Activated CD8-positive, alpha-beta memory T cell treated with anti-CD3 and anti-CD28 coated beads for 48 hours (primary cell): ENCODE data around the gene SNCAIP.
"Not testable (repeated sequence)": the region's sequence is repeated elsewhere in the genome, so short reads cannot be mapped to it uniquely, and the experiment has no call there.

ENCODE experiments used
- DNase-seq, 3 experiments: peaks; one replicate each; pipeline ENCODE4 v3.0.0-alpha.2; 2020; ENCODE audit warnings: low read depth in 2 of 3, low spot score in 2 of 3

Gene SNCAIP

DNA sequence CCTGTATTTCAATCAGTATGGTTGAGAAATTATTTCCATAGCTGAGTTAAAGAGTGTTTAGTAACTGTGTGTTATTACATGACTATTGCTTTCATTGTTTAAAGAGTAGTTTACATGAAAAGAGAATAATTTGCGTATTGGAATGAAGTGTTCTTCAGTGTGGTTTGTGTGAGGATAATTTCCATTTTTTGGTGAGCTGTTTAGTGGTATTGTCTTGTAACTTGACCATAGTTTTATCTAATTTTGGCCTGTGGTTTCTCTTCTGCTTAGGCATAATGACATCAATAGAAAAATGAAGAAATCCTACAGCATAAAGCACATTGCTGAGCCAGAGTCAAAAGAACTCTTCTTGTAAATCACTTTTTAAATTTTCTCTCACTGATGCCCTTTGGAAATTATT lies 151.2 kb downstream of the SNCAIP start:
- DNase-seq: no peak

DNA sequence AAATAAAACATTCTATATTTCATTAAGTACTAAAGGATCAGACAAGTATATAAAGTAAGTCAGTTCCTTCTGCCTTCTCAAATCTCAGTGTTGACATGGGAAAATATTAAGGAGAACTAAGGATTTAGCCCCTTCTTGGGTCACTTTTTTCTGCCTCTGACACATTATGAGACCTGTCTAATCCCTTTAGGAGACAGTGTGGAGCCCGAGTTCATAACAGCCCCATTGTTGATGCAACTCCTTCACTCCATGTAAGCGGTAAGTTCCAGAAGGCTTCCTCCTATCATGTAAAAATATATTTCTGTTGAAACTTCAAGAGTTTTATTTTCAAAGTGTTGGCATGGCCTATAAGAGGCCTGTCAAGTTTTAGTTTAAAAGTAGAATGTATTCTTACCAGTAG lies 152.2 kb downstream of the SNCAIP start:
- no peak for DNase-seq

DNA sequence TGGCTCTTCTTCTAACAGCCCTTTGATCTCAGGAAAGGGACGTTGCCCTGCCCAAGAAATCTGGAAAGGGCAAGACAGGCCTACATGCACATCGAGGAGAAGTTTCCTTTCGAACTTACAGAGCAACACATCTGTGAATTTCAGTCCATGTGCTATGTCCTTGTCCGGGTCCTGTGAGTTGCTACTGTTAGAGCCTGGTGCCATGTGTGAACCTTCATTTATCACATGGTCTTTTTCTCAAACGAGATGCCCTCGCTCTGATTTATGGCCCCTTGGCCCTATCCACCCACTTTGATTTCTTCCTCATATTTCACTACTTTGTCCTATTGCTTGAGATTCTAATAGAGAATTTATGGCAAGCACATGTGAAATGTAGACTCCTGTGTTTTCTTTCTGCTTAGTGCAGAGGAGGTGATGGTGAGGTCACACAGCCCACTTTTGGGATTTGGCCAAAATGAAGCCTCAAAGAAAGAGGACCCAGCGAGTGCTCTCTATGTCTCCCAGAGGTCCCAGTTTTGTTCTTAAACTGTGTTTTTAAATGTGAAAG lies 153.1 kb downstream of the SNCAIP start:
- DNase-seq: no peak

GRCh38 chr5:122465994-122466393 lies 154.0 kb downstream of the SNCAIP start:
- no peak for DNase-seq

- DNase-seq: no peak
Observed at GRCh38 chr5:122468351-122469116, 156.5 kb downstream of the SNCAIP start.

DNA sequence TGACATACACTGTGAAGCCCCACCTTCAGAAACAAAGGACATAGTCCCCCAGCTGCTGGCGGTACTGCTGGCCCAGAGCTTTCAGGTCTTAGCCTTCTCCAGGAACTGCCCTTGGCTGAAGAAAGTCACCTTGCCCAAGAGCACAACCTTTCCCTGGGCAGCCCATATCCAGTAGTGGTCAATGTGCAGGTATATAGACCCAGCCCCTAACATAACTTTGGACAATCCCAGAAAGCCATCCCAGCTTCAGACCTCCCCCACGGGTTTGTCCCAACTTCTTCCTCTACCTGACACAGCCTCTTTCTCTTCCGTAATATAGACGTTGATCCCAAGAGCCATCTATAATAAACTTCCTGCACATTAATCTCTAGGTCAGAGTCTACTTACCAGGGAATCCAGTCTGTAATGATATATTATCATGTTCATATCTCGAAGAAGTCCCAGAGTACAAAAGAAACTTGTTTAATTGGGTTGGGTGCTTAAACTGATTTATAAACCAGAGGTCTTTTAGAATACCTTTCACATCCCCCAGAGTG lies 157.4 kb downstream of the SNCAIP start:
- DNase-seq: no peak

DNA sequence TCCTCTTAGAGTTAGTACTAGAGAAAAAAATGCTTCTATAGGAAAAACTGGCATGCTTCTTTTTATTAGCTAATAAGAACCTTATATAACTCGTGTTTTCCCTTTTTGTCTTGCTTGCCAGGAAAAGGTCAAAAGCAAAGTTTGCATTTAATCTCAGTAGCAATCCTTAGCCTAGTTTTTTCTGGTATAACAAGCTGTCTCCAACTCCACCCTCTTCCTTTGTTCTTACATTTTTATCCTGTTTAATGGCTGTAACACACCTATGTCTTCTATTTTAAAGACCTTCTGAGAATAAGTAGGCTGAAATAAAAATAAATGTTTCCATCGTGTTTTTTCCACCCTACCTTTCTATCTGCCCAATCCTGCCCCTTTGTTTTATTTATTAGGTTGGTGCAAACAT lies 158.3 kb downstream of the SNCAIP start:
- no peak for DNase-seq

GRCh38 chr5:122471031-122471751 lies 159.2 kb downstream of the SNCAIP start:
- no peak for DNase-seq

- no peak for DNase-seq
Observed at GRCh38 chr5:122471752-122472061, 159.7 kb downstream of the SNCAIP start.

GRCh38 chr5:122473138-122473843 lies 161.3 kb downstream of the SNCAIP start:
- DNase-seq: no peak

GRCh38 chr5:122473941-122474340 lies 161.9 kb downstream of the SNCAIP start:
- DNase-seq: no peak

GRCh38 chr5:122478741-122479442 lies 166.9 kb downstream of the SNCAIP start:
- no peak for DNase-seq

DNA sequence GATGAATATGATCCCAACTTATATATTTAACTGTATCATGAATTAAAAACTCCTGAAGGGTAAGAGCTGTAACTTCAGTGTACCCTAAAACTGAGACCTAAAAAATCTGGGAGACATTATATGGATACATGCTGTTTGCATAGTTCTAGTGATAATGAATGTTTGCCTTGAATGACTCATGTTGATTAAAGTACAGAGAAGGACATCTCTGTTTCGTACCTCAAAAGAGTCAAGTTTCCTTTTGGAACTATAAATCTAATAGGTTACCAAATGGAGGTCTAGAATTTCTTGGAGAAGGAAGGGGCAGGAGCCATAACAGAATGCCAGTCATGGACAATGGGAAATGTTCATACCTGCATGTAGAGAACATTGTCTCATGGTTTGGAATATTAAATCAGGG lies 168.1 kb downstream of the SNCAIP start:
- no peak for DNase-seq

DNA sequence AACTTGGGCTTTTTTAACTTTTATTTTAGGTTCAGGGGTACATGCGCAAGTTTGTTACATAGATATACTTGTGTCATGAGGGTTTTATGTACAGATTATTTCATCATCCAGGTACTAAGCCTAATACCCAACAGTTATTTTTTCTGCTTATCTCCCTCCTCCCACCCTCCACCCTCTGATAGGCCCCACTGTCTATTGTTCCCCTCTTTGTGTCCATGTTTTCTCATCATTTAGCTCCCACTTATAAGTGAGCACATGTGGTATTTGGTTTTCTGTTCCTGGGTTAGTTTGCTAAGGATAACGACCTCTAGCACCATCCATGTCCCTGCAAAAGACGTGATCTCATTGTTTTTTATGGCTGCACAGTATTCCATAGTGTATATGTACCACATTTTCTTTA lies 172.1 kb downstream of the SNCAIP start:
- DNase-seq: no peak

- no peak for DNase-seq
Observed at GRCh38 chr5:122485226-122485625, 173.2 kb downstream of the SNCAIP start.

- DNase-seq: not testable (repeated sequence)
Observed at GRCh38 chr5:122486616-122487015, 174.6 kb downstream of the SNCAIP start.

DNA sequence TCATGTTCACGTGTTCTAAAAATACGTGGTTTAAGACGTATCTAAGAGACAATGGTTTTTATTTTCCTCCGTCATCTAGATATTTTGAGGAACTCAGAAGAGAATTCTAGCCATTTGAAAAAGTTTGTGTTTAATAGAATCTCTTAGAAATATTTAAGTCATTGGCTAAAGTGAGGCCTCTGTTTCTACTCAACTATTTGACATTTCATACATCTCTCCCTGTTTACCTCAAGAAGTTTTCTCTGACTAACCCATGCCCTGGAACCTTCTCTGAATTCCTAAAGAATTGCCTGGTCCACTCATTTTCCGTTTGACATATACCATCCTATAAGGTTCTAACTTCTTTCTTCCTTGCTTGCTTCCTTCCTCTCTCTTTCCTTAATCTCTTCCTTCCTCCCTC lies 178.7 kb downstream of the SNCAIP start:
- no peak for DNase-seq

DNA sequence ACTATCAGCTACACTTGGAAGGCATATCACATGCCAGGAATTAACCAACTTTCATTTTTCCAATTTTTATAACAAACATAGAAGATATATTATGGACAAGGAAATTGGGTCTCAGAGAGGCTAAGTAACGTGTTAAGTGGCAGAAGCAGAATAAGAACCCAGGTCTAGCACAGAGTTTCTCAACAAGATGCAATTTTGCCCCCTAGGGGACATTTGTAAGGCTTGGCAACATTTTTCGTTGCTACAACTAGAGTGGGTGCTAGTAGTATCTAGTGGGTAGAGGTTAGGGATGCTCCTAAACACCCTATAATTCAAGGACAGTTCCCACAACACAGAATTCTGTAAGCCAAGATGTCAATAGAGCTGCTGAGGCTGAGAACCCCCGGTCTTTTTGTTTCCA lies 180.6 kb downstream of the SNCAIP start:
- DNase-seq: no peak

GRCh38 chr5:122493091-122494021 lies 181.3 kb downstream of the SNCAIP start:
- no peak for DNase-seq

GRCh38 chr5:122494109-122494508 lies 182.1 kb downstream of the SNCAIP start:
- DNase-seq: no peak
